Brain microvascular endothelial cell (primary cell): ENCODE data around the gene USP22.

Experiments
- DNase-seq: peaks from one replicate; pipeline ENCODE4 v3.0.0-alpha.2; 2020
- H3K27ac ChIP-seq: fragments of 250-450 bp; sonication (Bioruptor Pico); 2 replicates; pipeline ENCODE4 v1.5.1; 2020; ENCODE audit warnings: mild to moderate bottlenecking, moderate library complexity
- H3K27me3 ChIP-seq: fragments of 250-450 bp; sonication (Bioruptor Pico); replicated peaks from 2 replicates; pipeline ENCODE4 v1.5.1; 2020; ENCODE audit warnings: mild to moderate bottlenecking
- H3K36me3 ChIP-seq: fragments of 250-450 bp; sonication (Bioruptor Pico); replicated peaks from 2 replicates; pipeline ENCODE4 v1.5.1; 2020; ENCODE audit warnings: mild to moderate bottlenecking
- H3K4me3 ChIP-seq: 2 replicates; pipeline ENCODE4 v1.5.1; 2011; ENCODE audit warnings: low read depth, mild to moderate bottlenecking, control low read depth, low read length, moderate library complexity
- CTCF ChIP-seq: IDR thresholded peaks from 2 replicates; pipeline ENCODE4 v1.5.1; 2011; ENCODE audit warnings: low read depth, mild to moderate bottlenecking, moderate library complexity, low read length, control low read depth, inconsistent platforms; ENCODE audit errors: missing control alignments
- in situ Hi-C: cut with HindIII; loops from 2 replicates; pipeline ENCODE4 v1.10.0; 2017; ENCODE audit warnings: low sequenced_read_pairs, low pct_ligation_motif_present

Gene USP22

GRCh38 chr17:21034340-21035235 is 8.2 kb downstream of the USP22 start:
- Histone ChIP-seq H3K4me3 (no peak overlapping the region), H3K27ac (peak overlapping the region; percentile 78), H3K27me3 (no peaks in the 10 kb centered on the region), H3K36me3 (peaks cover 4% of the 10 kb centered on the region)
- no peak for TF ChIP-seq CTCF
- DNase-seq, result no peak
- in situ Hi-C loops, result no loop called here

- in situ Hi-C loops, result no loop called here
- no peak for DNase-seq
- H3K27me3 ChIP-seq, result no peaks in the 10 kb centered on the region
- peaks cover 5% of the 10 kb centered on the region for H3K36me3 ChIP-seq
- H3K4me3 ChIP-seq, result no peak overlapping the region
- TF ChIP-seq CTCF, result no peak
- H3K27ac ChIP-seq, result peak overlapping the region; percentile 78
These were observed 9.5 kb downstream of the USP22 start for GRCh38 chr17:21033350-21033749.

- Histone ChIP-seq H3K27me3 (no peaks in the 10 kb centered on the region), H3K4me3 (no peak overlapping the region), H3K36me3 (peaks cover 14% of the 10 kb centered on the region), H3K27ac (peak overlapping the region; percentile 55)
- in situ Hi-C loops, result no loop called here
- no peak for TF ChIP-seq CTCF
- no peak for DNase-seq
These were observed 10.9 kb downstream of the USP22 start for GRCh38 chr17:21031756-21032396.

- no peak for DNase-seq
These were observed 12.4 kb downstream of the USP22 start for GRCh38 chr17:21030375-21030774.

GRCh38 chr17:21029515-21029914 is 13.3 kb downstream of the USP22 start:
- peaks cover 35% of the 10 kb centered on the region for H3K36me3 ChIP-seq
- H3K27ac ChIP-seq, result peak overlapping the region; percentile 23
- H3K4me3 ChIP-seq, result no peak overlapping the region
- in situ Hi-C loops, result no loop called here
- TF ChIP-seq CTCF, result no peak
- no peaks in the 10 kb centered on the region for H3K27me3 ChIP-seq
- DNase-seq, result no peak

More at GRCh38 chr17:21030375-21030774, 12.4 kb downstream of the USP22 start:
- Histone ChIP-seq H3K36me3 (peaks cover 27% of the 10 kb centered on the region), H3K27ac (no peak overlapping the region), H3K4me3 (no peak overlapping the region), H3K27me3 (no peaks in the 10 kb centered on the region)
- in situ Hi-C loops, result no loop called here
- no peak for TF ChIP-seq CTCF
